ENCODE measurements around the gene SYT1.

DNA sequence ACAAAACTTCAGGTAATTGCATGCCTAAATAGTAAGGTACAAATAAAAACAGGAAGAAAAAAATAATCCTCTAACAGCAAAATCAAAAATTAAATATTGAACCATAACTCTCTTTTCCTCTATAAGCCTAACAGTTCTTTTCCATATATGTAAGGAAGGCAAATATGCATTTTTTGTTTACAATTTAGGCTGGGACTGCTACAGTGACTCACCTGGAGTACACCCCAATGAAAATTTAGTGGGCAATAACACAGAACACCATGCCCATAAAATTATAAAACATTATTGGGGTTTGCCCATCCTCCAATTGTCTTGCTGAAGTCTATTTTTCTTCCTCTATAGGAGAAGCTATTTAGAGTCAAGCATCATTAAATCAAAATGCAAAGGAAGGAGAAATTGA lies 549.2 kb downstream of the SYT1 start:
- TF ChIP-seq, protein P1, sequence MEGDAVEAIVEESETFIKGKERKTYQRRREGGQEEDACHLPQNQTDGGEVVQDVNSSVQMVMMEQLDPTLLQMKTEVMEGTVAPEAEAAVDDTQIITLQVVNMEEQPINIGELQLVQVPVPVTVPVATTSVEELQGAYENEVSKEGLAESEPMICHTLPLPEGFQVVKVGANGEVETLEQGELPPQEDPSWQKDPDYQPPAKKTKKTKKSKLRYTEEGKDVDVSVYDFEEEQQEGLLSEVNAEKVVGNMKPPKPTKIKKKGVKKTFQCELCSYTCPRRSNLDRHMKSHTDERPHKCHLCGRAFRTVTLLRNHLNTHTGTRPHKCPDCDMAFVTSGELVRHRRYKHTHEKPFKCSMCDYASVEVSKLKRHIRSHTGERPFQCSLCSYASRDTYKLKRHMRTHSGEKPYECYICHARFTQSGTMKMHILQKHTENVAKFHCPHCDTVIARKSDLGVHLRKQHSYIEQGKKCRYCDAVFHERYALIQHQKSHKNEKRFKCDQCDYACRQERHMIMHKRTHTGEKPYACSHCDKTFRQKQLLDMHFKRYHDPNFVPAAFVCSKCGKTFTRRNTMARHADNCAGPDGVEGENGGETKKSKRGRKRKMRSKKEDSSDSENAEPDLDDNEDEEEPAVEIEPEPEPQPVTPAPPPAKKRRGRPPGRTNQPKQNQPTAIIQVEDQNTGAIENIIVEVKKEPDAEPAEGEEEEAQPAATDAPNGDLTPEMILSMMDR (conservative IDR thresholded peaks at IDR 0.05 in 1 of 2, IDR thresholded peaks at IDR 0.05 in 1 of 2; ENCODE audit: low read depth in 1 of 2, low read length in 2 of 2): no peak
- no peak for TF ChIP-seq EZH2 (IDR thresholded peaks at IDR 0.05; ENCODE audit: low read length, missing control alignments)
